Measurements from ENCODE around the gene TMEM181. TPM values are rescaled to one million over a fixed set of nuclear protein-coding genes. Genes with fewer than 3 reads are reported as not detected.

The TMEM181 gene
- total and polyA plus RNA-seq, 2 of the 13 experiments (the other 11 are each of a cell fraction or from before 2014, with no cell fraction given) = 59.1 to 108 TPM

DNA sequence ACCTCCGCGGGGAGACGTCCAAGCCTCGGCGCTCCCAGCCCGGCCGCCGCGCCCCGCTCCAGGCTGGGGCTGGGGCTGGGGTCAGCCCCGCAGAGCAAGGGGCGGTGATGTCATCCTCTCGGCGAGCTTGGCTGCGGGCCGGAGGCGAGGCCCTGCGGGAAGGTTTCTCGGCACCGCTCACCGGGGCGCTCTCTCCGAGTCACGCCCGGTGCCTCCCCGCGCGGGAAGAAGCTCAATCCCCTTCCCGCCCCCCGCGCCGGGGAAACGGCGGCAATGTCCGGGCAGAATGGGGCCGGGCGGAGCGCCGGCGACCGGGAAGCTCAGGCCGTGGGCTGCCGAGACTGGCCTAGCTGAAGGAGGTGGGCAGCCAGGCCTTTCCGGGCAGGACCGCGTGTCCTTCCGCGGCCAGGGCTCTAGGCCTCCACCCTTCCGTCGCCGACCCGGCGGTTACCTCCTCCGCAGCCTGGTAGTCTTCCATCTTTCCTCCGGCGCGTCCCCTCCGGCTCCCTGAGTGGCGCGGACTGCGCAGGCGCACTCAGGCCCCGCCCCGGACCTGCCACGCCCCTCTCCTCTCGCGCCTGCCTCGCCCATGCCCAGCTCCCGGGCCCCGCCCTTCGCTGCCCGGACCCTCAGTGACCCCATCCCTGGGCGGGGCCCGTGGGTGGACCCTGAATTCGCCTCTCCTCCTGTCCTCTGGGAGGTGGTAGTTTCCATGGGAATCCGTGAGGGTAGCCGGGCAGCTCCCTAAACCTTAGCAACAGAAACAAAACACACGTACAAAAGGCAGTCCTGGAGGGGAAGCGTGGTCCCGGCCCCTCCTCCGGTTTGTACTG lies 84.6 kb downstream of the TMEM181 start, which contains the start of gene DYNLT1 (continued):
- TF ChIP-seq, protein P1, sequence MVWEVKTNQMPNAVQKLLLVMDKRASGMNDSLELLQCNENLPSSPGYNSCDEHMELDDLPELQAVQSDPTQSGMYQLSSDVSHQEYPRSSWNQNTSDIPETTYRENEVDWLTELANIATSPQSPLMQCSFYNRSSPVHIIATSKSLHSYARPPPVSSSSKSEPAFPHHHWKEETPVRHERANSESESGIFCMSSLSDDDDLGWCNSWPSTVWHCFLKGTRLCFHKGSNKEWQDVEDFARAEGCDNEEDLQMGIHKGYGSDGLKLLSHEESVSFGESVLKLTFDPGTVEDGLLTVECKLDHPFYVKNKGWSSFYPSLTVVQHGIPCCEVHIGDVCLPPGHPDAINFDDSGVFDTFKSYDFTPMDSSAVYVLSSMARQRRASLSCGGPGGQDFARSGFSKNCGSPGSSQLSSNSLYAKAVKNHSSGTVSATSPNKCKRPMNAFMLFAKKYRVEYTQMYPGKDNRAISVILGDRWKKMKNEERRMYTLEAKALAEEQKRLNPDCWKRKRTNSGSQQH (CRISPR knock-in tag; IDR thresholded peaks at IDR 0.05; ENCODE audit: low read depth) = 0 out of 2 replicates have a peak, but pooled peaks have one; percentile 62
- TF ChIP-seq ZNF788 (CRISPR knock-in tag; IDR thresholded peaks at IDR 0.05; ENCODE audit: borderline replicate concordance) = peak; percentile 67; the same call in 1 of the 2 replicates
- peak; percentile 61; the same call in 1 of the 2 replicates for TF ChIP-seq MED13 (CRISPR knock-in tag; IDR thresholded peaks at IDR 0.05)
- TF ChIP-seq, protein P2, sequence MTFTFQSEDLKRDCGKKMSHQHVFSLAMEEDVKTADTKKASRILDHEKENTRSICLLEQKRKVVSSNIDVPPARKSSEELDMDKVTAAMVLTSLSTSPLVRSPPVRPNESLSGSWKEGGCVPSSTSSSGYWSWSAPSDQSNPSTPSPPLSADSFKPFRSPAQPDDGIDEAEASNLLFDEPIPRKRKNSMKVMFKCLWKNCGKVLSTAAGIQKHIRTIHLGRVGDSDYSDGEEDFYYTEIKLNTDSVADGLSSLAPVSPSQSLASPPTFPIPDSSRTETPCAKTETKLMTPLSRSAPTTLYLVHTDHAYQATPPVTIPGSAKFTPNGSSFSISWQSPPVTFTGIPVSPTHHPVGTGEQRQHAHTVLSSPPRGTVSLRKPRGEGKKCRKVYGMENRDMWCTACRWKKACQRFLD (CRISPR knock-in tag; IDR thresholded peaks at IDR 0.05; ENCODE audit: borderline replicate concordance) = 0 out of 2 replicates have a peak, but pooled peaks have one; percentile 73
- peak; percentile 92 for TF ChIP-seq MTF2 (CRISPR knock-in tag; IDR thresholded peaks at IDR 0.05; ENCODE audit: borderline replicate concordance)
- TF ChIP-seq ZNF709 (CRISPR knock-in tag; IDR thresholded peaks at IDR 0.05) = peak; percentile 95
- no peak for TF ChIP-seq ZNF180 (CRISPR knock-in tag; IDR thresholded peaks at IDR 0.05; ENCODE audit: borderline replicate concordance, low read depth)
- TF ChIP-seq, protein P3, sequence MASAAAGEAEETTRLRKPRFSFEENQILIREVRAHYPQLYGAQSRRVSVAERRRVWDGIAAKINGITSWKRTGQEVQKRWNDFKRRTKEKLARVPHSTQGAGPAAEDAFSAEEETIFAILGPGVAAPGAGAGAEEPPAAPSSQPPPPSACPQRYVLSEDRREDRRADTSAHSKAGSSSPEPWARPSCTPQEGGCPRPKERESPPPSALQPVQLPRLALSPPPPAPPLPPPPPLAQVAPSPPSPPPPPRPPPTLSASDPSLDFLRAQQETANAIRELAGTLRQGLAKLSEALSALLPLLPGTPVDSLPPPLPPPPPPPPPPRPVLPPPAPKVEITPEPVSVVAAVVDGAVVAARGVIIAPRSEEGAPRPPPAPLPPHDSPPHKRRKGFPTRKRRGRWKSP (CRISPR knock-in tag; IDR thresholded peaks at IDR 0.05) = peak; percentile 89; the same call in 1 of the 2 replicates
- TF ChIP-seq, protein P4, sequence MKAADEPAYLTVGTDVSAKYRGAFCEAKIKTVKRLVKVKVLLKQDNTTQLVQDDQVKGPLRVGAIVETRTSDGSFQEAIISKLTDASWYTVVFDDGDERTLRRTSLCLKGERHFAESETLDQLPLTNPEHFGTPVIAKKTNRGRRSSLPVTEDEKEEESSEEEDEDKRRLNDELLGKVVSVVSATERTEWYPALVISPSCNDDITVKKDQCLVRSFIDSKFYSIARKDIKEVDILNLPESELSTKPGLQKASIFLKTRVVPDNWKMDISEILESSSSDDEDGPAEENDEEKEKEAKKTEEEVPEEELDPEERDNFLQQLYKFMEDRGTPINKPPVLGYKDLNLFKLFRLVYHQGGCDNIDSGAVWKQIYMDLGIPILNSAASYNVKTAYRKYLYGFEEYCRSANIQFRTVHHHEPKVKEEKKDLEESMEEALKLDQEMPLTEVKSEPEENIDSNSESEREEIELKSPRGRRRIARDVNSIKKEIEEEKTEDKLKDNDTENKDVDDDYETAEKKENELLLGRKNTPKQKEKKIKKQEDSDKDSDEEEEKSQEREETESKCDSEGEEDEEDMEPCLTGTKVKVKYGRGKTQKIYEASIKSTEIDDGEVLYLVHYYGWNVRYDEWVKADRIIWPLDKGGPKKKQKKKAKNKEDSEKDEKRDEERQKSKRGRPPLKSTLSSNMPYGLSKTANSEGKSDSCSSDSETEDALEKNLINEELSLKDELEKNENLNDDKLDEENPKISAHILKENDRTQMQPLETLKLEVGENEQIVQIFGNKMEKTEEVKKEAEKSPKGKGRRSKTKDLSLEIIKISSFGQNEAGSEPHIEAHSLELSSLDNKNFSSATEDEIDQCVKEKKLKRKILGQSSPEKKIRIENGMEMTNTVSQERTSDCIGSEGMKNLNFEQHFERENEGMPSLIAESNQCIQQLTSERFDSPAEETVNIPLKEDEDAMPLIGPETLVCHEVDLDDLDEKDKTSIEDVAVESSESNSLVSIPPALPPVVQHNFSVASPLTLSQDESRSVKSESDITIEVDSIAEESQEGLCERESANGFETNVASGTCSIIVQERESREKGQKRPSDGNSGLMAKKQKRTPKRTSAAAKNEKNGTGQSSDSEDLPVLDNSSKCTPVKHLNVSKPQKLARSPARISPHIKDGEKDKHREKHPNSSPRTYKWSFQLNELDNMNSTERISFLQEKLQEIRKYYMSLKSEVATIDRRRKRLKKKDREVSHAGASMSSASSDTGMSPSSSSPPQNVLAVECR (CRISPR knock-in tag; IDR thresholded peaks at IDR 0.05; ENCODE audit: borderline replicate concordance) = peak; percentile 98
- TF ChIP-seq NRL (CRISPR knock-in tag; IDR thresholded peaks at IDR 0.05; ENCODE audit: borderline replicate concordance) = peak; percentile 97
- TF ChIP-seq ISX (CRISPR knock-in tag; conservative IDR thresholded peaks at IDR 0.05) = no peak; the same call in 1 of the 2 replicates
- peak; percentile 77; the same call in 1 of the 2 replicates for TF ChIP-seq PCBP1 (IDR thresholded peaks at IDR 0.05; ENCODE audit: borderline replicate concordance, low read depth, low read length)
- TF ChIP-seq RFX3 (CRISPR knock-in tag; IDR thresholded peaks at IDR 0.05) = peak; percentile 36; the same call in 1 of the 2 replicates
- no peak for TF ChIP-seq RFXANK (CRISPR knock-in tag; IDR thresholded peaks at IDR 0.05)
- TF ChIP-seq, protein P5, sequence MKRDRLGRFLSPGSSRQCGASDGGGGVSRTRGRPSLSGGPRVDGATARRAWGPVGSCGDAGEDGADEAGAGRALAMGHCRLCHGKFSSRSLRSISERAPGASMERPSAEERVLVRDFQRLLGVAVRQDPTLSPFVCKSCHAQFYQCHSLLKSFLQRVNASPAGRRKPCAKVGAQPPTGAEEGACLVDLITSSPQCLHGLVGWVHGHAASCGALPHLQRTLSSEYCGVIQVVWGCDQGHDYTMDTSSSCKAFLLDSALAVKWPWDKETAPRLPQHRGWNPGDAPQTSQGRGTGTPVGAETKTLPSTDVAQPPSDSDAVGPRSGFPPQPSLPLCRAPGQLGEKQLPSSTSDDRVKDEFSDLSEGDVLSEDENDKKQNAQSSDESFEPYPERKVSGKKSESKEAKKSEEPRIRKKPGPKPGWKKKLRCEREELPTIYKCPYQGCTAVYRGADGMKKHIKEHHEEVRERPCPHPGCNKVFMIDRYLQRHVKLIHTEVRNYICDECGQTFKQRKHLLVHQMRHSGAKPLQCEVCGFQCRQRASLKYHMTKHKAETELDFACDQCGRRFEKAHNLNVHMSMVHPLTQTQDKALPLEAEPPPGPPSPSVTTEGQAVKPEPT (CRISPR knock-in tag; IDR thresholded peaks at IDR 0.05; ENCODE audit: low read depth) = no peak
- TF ChIP-seq ZNF274 (CRISPR knock-in tag; IDR thresholded peaks at IDR 0.05) = peak; percentile 87; the same call in 1 of the 2 replicates
- TF ChIP-seq, protein P6, sequence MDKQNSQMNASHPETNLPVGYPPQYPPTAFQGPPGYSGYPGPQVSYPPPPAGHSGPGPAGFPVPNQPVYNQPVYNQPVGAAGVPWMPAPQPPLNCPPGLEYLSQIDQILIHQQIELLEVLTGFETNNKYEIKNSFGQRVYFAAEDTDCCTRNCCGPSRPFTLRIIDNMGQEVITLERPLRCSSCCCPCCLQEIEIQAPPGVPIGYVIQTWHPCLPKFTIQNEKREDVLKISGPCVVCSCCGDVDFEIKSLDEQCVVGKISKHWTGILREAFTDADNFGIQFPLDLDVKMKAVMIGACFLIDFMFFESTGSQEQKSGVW (CRISPR knock-in tag; IDR thresholded peaks at IDR 0.05; ENCODE audit: borderline replicate concordance) = no peak

Data from HepG2 (cell line).